ENCODE data around the gene TMEM238L. TPM values are rescaled to one million over a fixed set of nuclear protein-coding genes. Genes with fewer than 3 reads are reported as not detected.

TMEM238L gene
- total and polyA plus RNA-seq, 2 of the 8 experiments (the other 6 are each of a cell fraction or from before 2014, with no cell fraction given) = not detected

GRCh38 chr17:10758062-10758461 is 45.8 kb downstream of the TMEM238L start (continued):
- TF ChIP-seq CHD7 (IDR thresholded peaks at IDR 0.05; ENCODE audit: insufficient replicate concordance, low read length) (no peak), SUZ12 (IDR thresholded peaks at IDR 0.05; ENCODE audit: low read length) (no peak)
